OCI-LY7 (cell line): ENCODE measurements around the gene ADAM12.

Experiments used
- EZH2phosphoT487 ChIP-seq: fragments of 200-600 bp; sonication (generic); IDR thresholded peaks from 2 replicates; pipeline ENCODE4 v1.6.1; 2018; ENCODE audit warnings: low read depth, borderline replicate concordance, mild to moderate bottlenecking, mixed run types, antibody characterized with exemption, low read length, moderate library complexity, mixed read lengths
- TF ChIP-seq, protein P1 (sequence below): fragments of 200-600 bp; sonication (generic); conservative IDR thresholded peaks from 2 replicates; pipeline ENCODE4 v1.5.1; 2014; ENCODE audit warnings: mild to moderate bottlenecking, antibody characterized with exemption, low read length, moderate library complexity, mixed read lengths

DNA sequence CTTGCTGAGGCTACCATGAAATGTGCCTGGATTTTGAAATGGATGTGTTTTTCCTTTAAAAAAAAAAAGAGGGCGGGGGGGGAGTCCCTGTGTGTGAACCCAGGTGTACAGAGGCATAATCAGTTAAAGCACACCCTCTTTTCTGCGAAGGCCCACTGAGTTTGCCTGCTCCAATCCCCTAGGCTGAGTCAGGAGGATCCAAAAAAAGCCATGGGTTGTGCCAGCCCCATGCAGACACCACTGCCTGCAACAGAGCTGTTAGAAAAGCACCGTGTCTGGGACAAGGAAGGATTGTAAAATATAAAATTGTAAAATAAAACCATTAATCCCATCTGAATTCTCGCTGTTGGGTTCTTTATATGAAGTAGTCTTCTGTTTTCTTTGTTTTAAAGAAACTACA lies 217.9 kb downstream of the ADAM12 start:
- TF ChIP-seq, protein P1, sequence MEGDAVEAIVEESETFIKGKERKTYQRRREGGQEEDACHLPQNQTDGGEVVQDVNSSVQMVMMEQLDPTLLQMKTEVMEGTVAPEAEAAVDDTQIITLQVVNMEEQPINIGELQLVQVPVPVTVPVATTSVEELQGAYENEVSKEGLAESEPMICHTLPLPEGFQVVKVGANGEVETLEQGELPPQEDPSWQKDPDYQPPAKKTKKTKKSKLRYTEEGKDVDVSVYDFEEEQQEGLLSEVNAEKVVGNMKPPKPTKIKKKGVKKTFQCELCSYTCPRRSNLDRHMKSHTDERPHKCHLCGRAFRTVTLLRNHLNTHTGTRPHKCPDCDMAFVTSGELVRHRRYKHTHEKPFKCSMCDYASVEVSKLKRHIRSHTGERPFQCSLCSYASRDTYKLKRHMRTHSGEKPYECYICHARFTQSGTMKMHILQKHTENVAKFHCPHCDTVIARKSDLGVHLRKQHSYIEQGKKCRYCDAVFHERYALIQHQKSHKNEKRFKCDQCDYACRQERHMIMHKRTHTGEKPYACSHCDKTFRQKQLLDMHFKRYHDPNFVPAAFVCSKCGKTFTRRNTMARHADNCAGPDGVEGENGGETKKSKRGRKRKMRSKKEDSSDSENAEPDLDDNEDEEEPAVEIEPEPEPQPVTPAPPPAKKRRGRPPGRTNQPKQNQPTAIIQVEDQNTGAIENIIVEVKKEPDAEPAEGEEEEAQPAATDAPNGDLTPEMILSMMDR = no peak
- no peak for TF ChIP-seq EZH2phosphoT487
